Body of pancreas (tissue), 4 donors: ENCODE results near the gene STRIP1. TPM values are rescaled to one million over a fixed set of nuclear protein-coding genes. Genes with fewer than 3 reads are reported as not detected.

Experiments
- ATAC-seq: fragments of 150-250 bp; one replicate; pipeline ENCODE4 v1.9.1; 2016
- DNase-seq, 4 donors: peaks; one replicate each; pipeline ENCODE4 v3.0.0-alpha.2; 2019
- H3K27ac ChIP-seq, 4 donors: fragments of 200-600 bp; sonication (generic); 1 replicate in 3 of 4; 2 replicates in 1 of 4; pipeline versions ENCODE4 v1.5.1 to v1.6.1; 2016 to 2019; ENCODE audit warnings: mild to moderate bottlenecking in 1 of 4, mixed read lengths in 1 of 4, moderate library complexity in 1 of 4
- H3K27me3 ChIP-seq, 2 donors: fragments of 200-600 bp; sonication (generic); one replicate each; pipeline ENCODE4 v1.6.0; 2016; ENCODE audit warnings: mild to moderate bottlenecking in 1 of 2
- H3K36me3 ChIP-seq, 2 donors: fragments of 200-600 bp; sonication (generic); replicated peaks in 1 of 2; 2 replicates each; pipeline ENCODE4 v1.5.1; 2016; ENCODE audit warnings: low read depth in 2 of 2; ENCODE audit not compliant: insufficient read depth in 1 of 2
- H3K4me1 ChIP-seq: fragments of 200-600 bp; sonication (generic); one replicate; pipeline ENCODE4 v1.6.0; 2016
- H3K4me3 ChIP-seq, 2 donors: fragments of 200-600 bp; sonication (generic); 1 replicate in 1 of 2; 2 replicates in 1 of 2; pipeline ENCODE4 v1.5.1; 2016 to 2019
- H3K9me3 ChIP-seq, 3 donors: fragments of 200-600 bp; sonication (generic); 1 replicate in 2 of 3; 2 replicates in 1 of 3; pipeline ENCODE4 v1.5.1; 2016
- POLR2A ChIP-seq, 3 donors: fragments of 450-650 bp; IDR thresholded peaks; one replicate each; pipeline ENCODE4 v1.6.1; 2016; ENCODE audit warnings: antibody characterized with exemption in 3 of 3, mild to moderate bottlenecking in 2 of 3
- whole genome bisulfite sequencing, 2 donors: methylation state at CpG; one replicate each; pipeline ENCODE4 v1.1.5; 2017; 5-methylcytosine and 5-hydroxymethylcytosine counted together
- intact Hi-C: fragments of 100-400 bp; cut with DNase I; formaldehyde crosslinking; loops from one replicate; pipeline ENCODE4 v1.15.1; 2023
- total RNA-seq, 2 donors: library from RNA; depleted of rRNA; stranded (reverse); fragments of >200 nt; gene quantifications; one replicate each; pipeline ENCODE4 v1.1.0, GENCODE V29; 2016
- TF ChIP-seq, protein P1 (sequence below), 7 experiments: fragments of 450-650 bp in 4 of 7; fragments of 200-600 bp in 3 of 7; sonication (generic) in 3 of 7; IDR thresholded peaks; one replicate each; pipeline ENCODE4 v1.5.1; 2016 to 2019; ENCODE audit warnings: antibody characterized with exemption in 7 of 7

The STRIP1 gene
- total RNA-seq, 2 donors from 2014 or later: 22.7 to 24.1 TPM

DNA sequence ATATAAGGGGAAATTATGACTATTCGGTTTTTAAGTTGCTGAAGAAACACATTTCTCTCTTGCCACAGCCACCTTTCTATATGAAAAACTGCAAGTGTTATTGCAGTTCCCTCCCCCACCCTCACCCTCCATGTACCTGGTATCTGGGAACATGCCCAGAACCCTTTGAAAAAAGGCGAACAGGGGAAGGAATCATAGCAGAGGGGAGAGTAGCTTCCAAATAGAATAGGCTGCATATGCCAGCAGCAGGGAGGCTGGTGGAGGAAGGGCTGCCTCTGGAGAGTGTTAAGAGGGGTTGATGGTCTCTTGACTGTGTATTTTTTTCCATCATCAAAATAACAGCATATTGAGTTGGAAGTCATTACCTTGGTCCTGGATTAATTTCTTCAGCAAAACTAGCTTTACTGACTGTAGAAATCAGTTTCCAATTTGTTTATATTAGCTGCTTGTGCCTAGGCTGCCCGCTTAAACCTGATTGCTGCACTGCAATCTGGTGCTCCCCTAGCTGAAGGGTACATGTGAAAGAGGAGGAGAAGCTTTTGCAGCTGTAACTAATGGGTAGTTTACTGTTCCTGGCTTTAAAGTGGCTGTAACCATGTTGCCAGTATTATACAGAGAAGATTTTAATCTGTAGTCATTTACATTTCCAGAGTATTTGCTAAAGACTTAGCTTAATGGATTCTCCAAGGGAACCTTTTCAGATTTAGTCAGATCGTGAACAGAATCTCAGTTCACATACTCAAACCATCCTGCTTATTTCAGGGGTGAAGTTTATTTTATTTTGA is 27.2 kb upstream of the STRIP1 start:
- H3K4me1 ChIP-seq: peaks cover 35% of the 10 kb centered on the region
- no peak overlapping the region for H3K4me3 ChIP-seq
- peak overlapping the region in 1 of 4 donors; percentile 2 for H3K27ac ChIP-seq
- DNase-seq (no peak), ATAC-seq (no peak)
- no peaks in the 10 kb centered on the region for H3K9me3 ChIP-seq
- TF ChIP-seq POLR2A (IDR thresholded peaks at IDR 0.05): no peak
- TF ChIP-seq, protein P1, sequence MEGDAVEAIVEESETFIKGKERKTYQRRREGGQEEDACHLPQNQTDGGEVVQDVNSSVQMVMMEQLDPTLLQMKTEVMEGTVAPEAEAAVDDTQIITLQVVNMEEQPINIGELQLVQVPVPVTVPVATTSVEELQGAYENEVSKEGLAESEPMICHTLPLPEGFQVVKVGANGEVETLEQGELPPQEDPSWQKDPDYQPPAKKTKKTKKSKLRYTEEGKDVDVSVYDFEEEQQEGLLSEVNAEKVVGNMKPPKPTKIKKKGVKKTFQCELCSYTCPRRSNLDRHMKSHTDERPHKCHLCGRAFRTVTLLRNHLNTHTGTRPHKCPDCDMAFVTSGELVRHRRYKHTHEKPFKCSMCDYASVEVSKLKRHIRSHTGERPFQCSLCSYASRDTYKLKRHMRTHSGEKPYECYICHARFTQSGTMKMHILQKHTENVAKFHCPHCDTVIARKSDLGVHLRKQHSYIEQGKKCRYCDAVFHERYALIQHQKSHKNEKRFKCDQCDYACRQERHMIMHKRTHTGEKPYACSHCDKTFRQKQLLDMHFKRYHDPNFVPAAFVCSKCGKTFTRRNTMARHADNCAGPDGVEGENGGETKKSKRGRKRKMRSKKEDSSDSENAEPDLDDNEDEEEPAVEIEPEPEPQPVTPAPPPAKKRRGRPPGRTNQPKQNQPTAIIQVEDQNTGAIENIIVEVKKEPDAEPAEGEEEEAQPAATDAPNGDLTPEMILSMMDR (IDR thresholded peaks at IDR 0.05): no peak
- H3K27me3 ChIP-seq: no peaks in the 10 kb centered on the region
- 56 to 57% methylated on average over 4 of the region's 4 CpGs for WGBS, 2 donors
- peaks cover 0 to 6% of the 10 kb centered on the region in 2 donors for H3K36me3 ChIP-seq
- intact Hi-C loops: no loop called here

DNA sequence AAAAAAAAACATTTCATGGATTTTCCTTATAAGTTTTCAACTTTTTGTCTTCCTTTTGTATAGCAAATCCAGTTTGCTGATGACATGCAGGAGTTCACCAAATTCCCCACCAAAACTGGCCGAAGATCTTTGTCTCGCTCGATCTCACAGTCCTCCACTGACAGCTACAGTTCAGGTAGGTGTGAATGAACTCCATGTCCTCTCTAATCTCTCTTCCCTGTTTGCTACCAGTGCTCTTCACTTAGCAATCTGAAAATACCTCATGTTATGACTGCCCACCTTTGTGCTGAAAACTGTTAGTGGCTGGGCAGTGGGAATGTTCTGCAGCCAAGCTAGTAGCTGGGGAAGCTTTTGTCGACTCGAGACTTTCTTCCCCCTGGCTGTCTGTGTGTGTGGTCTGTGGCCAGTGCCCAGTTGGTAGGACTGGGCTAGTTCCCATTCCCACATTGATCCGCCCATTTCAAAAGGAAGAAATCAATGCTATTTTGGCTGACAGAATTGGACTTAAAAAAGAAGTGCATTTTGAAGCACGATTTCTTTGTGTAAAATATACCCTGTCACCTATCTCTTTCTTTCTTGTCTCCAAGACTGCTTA is 25.4 kb upstream of the STRIP1 start:
- ATAC-seq: no peak
- Histone ChIP-seq H3K4me1 (peaks cover 18% of the 10 kb centered on the region), H3K4me3 (no peak overlapping the region), H3K9me3 (no peaks in the 10 kb centered on the region), H3K36me3 (peaks cover 0 to 7% of the 10 kb centered on the region in 2 donors), H3K27ac (peak overlapping the region in 1 of 4 donors; percentile 29), H3K27me3 (no peaks in the 10 kb centered on the region)
- intact Hi-C loops: no loop called here
- TF ChIP-seq, protein P1 (IDR thresholded peaks at IDR 0.05): no peak
- TF ChIP-seq POLR2A (IDR thresholded peaks at IDR 0.05): no peak
- 65 to 80% methylated on average over 7 of the region's 7 CpGs for WGBS, 2 donors
- DNase-seq: no peak

DNA sequence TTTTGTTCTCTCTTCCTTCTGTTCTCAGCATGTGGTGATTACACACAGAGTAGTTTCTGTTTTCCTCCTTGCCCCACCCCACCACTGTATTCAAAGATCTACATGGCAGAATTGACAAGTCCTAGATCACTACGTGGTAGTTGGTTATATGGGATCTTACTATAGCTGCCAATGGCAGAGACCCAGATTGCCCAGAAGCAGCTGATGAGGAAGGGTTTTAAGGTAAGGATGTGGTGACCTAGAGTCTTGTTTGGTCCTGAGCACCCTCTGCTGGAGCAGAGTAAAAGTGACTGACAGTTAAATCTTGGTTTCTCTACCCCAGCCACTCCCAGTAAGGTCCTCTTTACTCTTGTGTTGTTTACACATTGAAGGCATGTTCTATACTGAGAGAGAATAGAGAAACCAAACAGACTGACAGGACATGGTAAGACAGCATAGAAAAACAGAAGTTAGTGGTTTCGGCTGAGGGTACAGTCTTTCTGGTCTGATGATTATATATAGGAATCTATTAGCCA is 22.8 kb upstream of the STRIP1 start:
- H3K9me3 ChIP-seq: no peaks in the 10 kb centered on the region
- peaks cover 4% of the 10 kb centered on the region for H3K4me1 ChIP-seq
- no peaks in the 10 kb centered on the region for H3K27me3 ChIP-seq
- peak; percentile 66 for ATAC-seq
- TF ChIP-seq, protein P1 (IDR thresholded peaks at IDR 0.05): peak in 6 of 7 experiments; percentile 22 to 60 (median 47)
- TF ChIP-seq POLR2A (IDR thresholded peaks at IDR 0.05): no peak
- WGBS, 2 donors: 50 to 53% methylated on average over 2 of the region's 2 CpGs
- H3K27ac ChIP-seq: no peak overlapping the region
- peak; percentile 31 to 56 (median 35) for DNase-seq
- intact Hi-C loops: no loop called here
- no peak overlapping the region for H3K4me3 ChIP-seq
- peaks cover 6 to 25% of the 10 kb centered on the region in 2 donors for H3K36me3 ChIP-seq

DNA sequence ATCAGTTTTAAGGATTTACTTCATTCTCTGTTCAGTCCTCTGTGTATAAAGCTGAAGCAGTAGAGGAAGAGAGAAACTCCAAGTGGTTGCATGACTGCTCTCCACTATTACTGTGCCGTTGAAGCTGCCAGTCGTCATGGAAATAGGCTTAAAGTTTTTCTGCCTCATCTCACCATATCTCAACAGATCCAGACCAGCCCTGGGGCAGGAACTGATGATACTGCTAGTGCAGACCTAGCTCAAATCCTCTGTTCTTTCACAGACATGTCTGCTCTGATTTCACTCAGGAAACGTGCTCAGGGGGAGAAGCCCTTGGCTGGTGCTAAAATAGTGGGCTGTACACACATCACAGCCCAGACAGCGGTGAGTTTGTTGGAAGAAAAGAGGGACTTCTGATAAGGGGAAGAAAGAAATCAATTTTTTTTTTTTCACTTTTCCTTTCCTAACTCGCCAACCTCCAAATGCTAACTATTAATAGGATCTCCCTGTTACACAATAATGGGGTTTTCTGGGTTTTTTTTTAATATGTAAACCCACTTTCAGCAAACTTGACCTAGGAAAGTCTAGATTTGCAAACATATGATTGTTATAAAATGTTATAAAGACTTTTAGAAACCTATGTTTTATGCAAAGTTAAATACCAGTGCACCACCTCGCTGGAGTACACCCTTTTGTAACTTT is 22.2 kb upstream of the STRIP1 start:
- Histone ChIP-seq H3K36me3 (peaks cover 6 to 29% of the 10 kb centered on the region in 2 donors), H3K4me1 (peaks cover 4% of the 10 kb centered on the region), H3K9me3 (no peaks in the 10 kb centered on the region), H3K27ac (no peak overlapping the region), H3K27me3 (no peaks in the 10 kb centered on the region), H3K4me3 (no peak overlapping the region)
- 52 to 54% methylated on average over 6 of the region's 6 CpGs for WGBS, 2 donors
- intact Hi-C loops: no loop called here
- DNase-seq: no peak
- no peak for TF ChIP-seq POLR2A (IDR thresholded peaks at IDR 0.05)
- TF ChIP-seq, protein P1 (IDR thresholded peaks at IDR 0.05): no peak
- ATAC-seq: no peak
